Mesothelial cell of epicardium (in vitro differentiated cells): ENCODE measurements around the gene PRDM16. TPM values are rescaled to one million over a fixed set of nuclear protein-coding genes. Genes with fewer than 3 reads are reported as not detected.

Source experiments
- DNase-seq, 2 experiments: peaks; one replicate each; pipeline ENCODE4 v3.0.0; 2021; ENCODE audit warnings: low spot score in 2 of 2; ENCODE audit not compliant: unreplicated experiment in 2 of 2
- H3K27ac Mint-ChIP-seq: 2 replicates; pipeline ENCODE4 v1.8.0; 2021; ENCODE audit warnings: mixed read lengths
- H3K27me3 Mint-ChIP-seq: 2 replicates; pipeline ENCODE4 v1.8.0; 2021; ENCODE audit warnings: low read depth, mixed read lengths
- H3K36me3 Mint-ChIP-seq: 2 replicates; pipeline ENCODE4 v1.8.0; 2021; ENCODE audit warnings: mixed read lengths
- H3K4me1 Mint-ChIP-seq: 2 replicates; pipeline ENCODE4 v1.8.0; 2021; ENCODE audit warnings: mixed read lengths
- H3K4me3 Mint-ChIP-seq: 2 replicates; pipeline ENCODE4 v1.8.0; 2021; ENCODE audit warnings: mild to moderate bottlenecking, moderate library complexity, mixed read lengths
- H3K9me3 Mint-ChIP-seq: 2 replicates; pipeline ENCODE4 v1.8.0; 2021; ENCODE audit warnings: mixed read lengths
- CTCF ChIP-seq: fragments of 200-600 bp; sonication (generic); IDR thresholded peaks from one replicate; pipeline ENCODE4 v1.5.0; 2021; ENCODE audit warnings: antibody characterized with exemption; ENCODE audit not compliant: unreplicated experiment
- total RNA-seq: library from RNA; stranded (reverse); gene quantifications from 3 replicates; pipeline ENCODE4 v1.2.1, GENCODE V29; 2021

PRDM16 gene
- total RNA-seq, 1 donor from 2014 or later: 1.4 TPM

GRCh38 chr1:3349161-3349967, 280.4 kb downstream of the PRDM16 start:
- peaks cover 9% of the 10 kb centered on the region for H3K4me1 Mint-ChIP-seq
- DNase-seq: no peak

GRCh38 chr1:3349968-3350299, 280.9 kb downstream of the PRDM16 start:
- no peak for DNase-seq
- Mint-ChIP-seq H3K9me3 (peaks cover 2% of the 10 kb centered on the region), H3K27me3 (peaks cover 38% of the 10 kb centered on the region), H3K4me1 (peaks cover 9% of the 10 kb centered on the region), H3K4me3 (no peak overlapping the region), H3K36me3 (no peaks in the 10 kb centered on the region), H3K27ac (no peak overlapping the region)
- no peak for TF ChIP-seq CTCF

More at GRCh38 chr1:3349161-3349967, 280.4 kb downstream of the PRDM16 start:
- Mint-ChIP-seq H3K9me3 (peaks cover 8% of the 10 kb centered on the region), H3K36me3 (no peaks in the 10 kb centered on the region), H3K4me3 (no peak overlapping the region), H3K27me3 (peaks cover 34% of the 10 kb centered on the region), H3K27ac (no peak overlapping the region)
- no peak for TF ChIP-seq CTCF

GRCh38 chr1:3350506-3351261, 281.7 kb downstream of the PRDM16 start:
- no peaks in the 10 kb centered on the region for H3K36me3 Mint-ChIP-seq
- no peaks in the 10 kb centered on the region for H3K9me3 Mint-ChIP-seq
- H3K4me1 Mint-ChIP-seq: peaks cover 9% of the 10 kb centered on the region
- peaks cover 42% of the 10 kb centered on the region for H3K27me3 Mint-ChIP-seq
- H3K27ac Mint-ChIP-seq: no peak overlapping the region
- no peak for DNase-seq
- TF ChIP-seq CTCF: no peak
- H3K4me3 Mint-ChIP-seq: no peak overlapping the region

GRCh38 chr1:3351449-3352298, 282.7 kb downstream of the PRDM16 start:
- Mint-ChIP-seq H3K27ac (no peak overlapping the region), H3K4me1 (peaks cover 9% of the 10 kb centered on the region), H3K27me3 (peaks cover 44% of the 10 kb centered on the region)

More at GRCh38 chr1:3351449-3352298, 282.7 kb downstream of the PRDM16 start:
- no peak for TF ChIP-seq CTCF
- DNase-seq: no peak
- no peaks in the 10 kb centered on the region for H3K36me3 Mint-ChIP-seq
- no peak overlapping the region for H3K4me3 Mint-ChIP-seq
- H3K9me3 Mint-ChIP-seq: no peaks in the 10 kb centered on the region
